Subcutaneous abdominal adipose tissue (tissue), 5 donors: ENCODE measurements around the gene PCDH8.

Experiments used
- H3K27ac ChIP-seq: one replicate; pipeline ENCODE4 v1.7.0; 2013; ENCODE audit warnings: low read depth, mild to moderate bottlenecking, inconsistent platforms, low read length, moderate library complexity
- H3K27me3 ChIP-seq, 5 donors: one replicate each; pipeline ENCODE4 v1.7.0; 2013; ENCODE audit warnings: low read length in 5 of 5, inconsistent platforms in 1 of 5; ENCODE audit not compliant: control insufficient read depth in 5 of 5, insufficient read depth in 4 of 5
- H3K36me3 ChIP-seq, 5 donors: one replicate each; pipeline ENCODE4 v1.7.0; 2013; ENCODE audit warnings: low read length in 5 of 5; ENCODE audit not compliant: control insufficient read depth in 5 of 5, insufficient read depth in 5 of 5
- H3K4me1 ChIP-seq, 5 donors: one replicate each; pipeline ENCODE4 v1.7.0; 2013; ENCODE audit warnings: low read length in 5 of 5, mild to moderate bottlenecking in 3 of 5, moderate library complexity in 1 of 5; ENCODE audit not compliant: control insufficient read depth in 5 of 5, insufficient read depth in 5 of 5
- H3K4me3 ChIP-seq, 5 donors: one replicate each; pipeline ENCODE4 v1.7.0; 2013; ENCODE audit warnings: low read length in 5 of 5, low read depth in 1 of 5
- H3K9ac ChIP-seq, 5 donors: one replicate each; pipeline ENCODE4 v1.7.0; 2013; ENCODE audit warnings: low read length in 5 of 5, mild to moderate bottlenecking in 4 of 5, moderate library complexity in 3 of 5
- H3K9me3 ChIP-seq, 5 donors: one replicate each; pipeline ENCODE4 v1.7.0; 2013; ENCODE audit warnings: low read length in 5 of 5; ENCODE audit not compliant: control insufficient read depth in 5 of 5
- donor health status: healthy.
- donor health status: healthy.
- donor health status: healthy.
- donor health status: healthy.
- donor health status: healthy.

Gene PCDH8

DNA sequence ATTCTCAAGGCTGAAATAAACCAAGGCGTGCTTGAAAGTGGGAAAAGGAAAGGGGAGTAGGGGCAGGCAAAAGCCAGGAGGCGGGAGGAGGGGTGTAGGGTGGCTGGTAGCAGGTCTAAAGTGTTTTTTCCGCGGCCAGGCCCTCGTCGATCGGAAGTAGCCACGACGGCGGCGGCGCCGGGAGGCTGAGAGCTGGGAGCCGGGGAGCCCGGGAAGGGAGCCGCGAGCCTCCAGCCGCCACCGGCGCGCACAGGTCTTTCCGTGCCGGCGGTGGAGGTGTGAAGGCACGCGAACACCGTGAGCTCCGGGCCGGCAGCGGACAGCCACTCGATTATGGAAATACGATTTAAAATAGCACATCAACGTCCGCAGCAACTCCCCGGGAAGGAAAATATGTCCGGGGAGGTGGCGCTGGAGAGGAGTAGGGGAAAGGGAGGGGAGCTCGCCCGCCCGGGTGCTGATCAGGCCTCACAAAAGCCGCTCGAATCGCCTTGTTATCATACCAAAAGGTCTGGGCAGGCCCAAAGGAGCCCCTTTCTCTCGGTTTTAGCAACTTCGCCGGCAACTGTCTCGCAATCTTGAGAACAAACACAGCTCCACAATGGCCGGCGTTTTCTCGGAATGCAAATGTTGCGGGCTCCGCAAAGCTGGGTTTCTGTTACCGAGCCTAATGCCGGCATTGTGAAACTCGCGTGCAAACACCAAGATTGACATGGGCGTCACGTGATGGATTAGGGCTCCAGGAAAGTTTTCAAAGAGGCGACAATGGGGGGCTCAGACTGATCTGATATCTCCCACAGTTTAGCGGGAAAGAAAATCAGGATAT lies 2.9 kb upstream of the PCDH8 start:
- Histone ChIP-seq H3K36me3 (no peaks in the 10 kb centered on the region), H3K4me1 (peaks cover 0 to 32% (median 26%) of the 10 kb centered on the region in 5 donors), H3K9me3 (peaks cover 0 to 6% (median 0%) of the 10 kb centered on the region in 5 donors), H3K9ac (peak overlapping the region in 3 of 5 donors; percentile 49 to 61 (median 59)), H3K27ac (no peak overlapping the region), H3K4me3 (peak overlapping the region; percentile 70 to 88 (median 82)), H3K27me3 (peaks cover 26 to 45% (median 39%) of the 10 kb centered on the region in 5 donors)

- Histone ChIP-seq H3K9ac (peak overlapping the region in 4 of 5 donors; percentile 42 to 64 (median 60)), H3K4me1 (peaks cover 0 to 40% (median 31%) of the 10 kb centered on the region in 5 donors), H3K27ac (no peak overlapping the region), H3K27me3 (peaks cover 32 to 46% (median 46%) of the 10 kb centered on the region in 5 donors), H3K4me3 (peak overlapping the region; percentile 70 to 88 (median 82)), H3K9me3 (peaks cover 0 to 6% (median 0%) of the 10 kb centered on the region in 5 donors), H3K36me3 (no peaks in the 10 kb centered on the region)
Observed at GRCh38 chr13:52850396-52851136, 2.1 kb upstream of the PCDH8 start.

- Histone ChIP-seq H3K36me3 (no peaks in the 10 kb centered on the region), H3K27me3 (peaks cover 38 to 52% (median 51%) of the 10 kb centered on the region in 5 donors), H3K4me1 (peaks cover 0 to 43% (median 31%) of the 10 kb centered on the region in 5 donors), H3K9me3 (peaks cover 0 to 6% (median 0%) of the 10 kb centered on the region in 5 donors), H3K27ac (no peak overlapping the region), H3K4me3 (peak overlapping the region in 4 of 5 donors; percentile 54 to 82 (median 76)), H3K9ac (no peak overlapping the region)
Observed at GRCh38 chr13:52850072-52850395, 1.6 kb upstream of the PCDH8 start.

DNA sequence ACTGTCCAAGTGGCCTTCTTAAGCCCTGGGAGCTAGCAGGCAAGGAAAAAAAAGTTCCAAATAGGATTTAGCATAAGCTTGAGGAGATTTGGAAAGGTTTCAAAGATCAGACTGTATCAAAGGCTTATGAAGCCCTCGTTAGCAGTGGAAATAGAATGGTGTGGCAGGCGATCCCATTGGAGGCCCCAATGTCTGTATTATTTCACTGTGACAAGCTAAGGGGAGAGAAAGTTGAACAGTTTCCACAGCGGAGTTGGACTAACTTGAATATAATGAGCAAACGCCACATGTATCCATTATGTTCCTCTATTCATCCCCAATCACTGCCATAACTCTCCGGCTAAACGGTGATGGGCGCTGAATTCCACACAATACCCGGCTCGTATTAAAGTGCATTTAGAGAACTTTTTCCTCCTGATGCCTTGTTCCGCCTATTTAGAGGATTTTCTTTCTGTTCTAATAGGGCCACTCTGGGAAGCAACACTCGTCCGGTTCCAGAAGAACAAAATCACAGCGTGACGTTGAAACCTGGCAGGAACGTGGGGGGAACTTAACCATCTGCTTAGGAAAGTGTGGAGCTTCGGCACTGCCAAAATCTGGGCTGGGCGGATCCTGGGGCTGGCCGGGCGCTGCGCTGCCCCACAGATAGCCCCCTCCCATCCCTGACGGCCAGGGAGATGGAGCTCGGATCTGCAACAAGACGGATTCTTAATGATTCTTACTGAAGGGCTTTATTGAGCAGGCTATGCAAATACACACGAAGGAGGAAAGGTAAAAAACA lies 1.0 kb upstream of the PCDH8 start:
- H3K4me3 ChIP-seq: no peak overlapping the region

DNA sequence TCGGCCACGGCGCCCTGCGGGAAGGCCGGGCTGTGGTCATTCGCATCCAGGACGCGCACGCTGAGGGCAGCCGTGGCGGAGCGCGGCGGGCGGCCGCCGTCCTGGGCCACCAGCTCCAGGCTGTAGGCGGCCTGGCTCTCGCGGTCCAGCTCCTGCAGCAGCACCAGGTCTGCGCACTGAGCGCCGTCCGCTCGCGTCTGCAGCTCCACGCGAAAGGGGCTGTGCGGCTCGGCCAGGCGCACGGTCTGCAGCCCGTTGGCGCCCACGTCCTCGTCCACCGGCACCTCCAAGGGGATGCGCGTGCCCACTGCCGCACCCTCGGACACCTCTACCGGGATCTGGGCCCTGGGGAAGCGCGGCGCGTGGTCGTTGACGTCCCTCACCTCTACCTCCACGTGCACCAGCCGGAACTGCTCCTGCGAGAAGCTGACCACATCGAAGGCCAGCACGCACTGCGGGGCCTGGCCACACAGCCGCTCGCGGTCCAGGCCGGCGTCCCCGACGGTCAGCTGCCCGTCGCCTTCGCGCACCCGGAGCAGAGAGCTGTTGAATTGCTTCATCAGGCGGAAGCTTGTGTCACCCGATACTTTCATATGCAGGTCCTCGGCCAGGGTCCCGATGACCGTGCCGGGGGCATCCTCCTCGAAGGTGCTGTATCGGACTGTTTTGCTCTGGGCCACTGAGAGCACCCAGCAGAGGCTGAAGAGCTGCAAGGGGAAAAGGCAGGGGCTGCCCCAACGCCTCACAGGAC lies 583 bp downstream of the PCDH8 start:
- Histone ChIP-seq H3K4me3 (no peak overlapping the region), H3K27ac (no peak overlapping the region), H3K4me1 (peaks cover 0 to 43% (median 31%) of the 10 kb centered on the region in 5 donors), H3K27me3 (peaks cover 46 to 64% (median 60%) of the 10 kb centered on the region in 5 donors), H3K9me3 (peaks cover 0 to 6% (median 0%) of the 10 kb centered on the region in 5 donors), H3K9ac (no peak overlapping the region), H3K36me3 (no peaks in the 10 kb centered on the region)

More for the DNA sequence above, 1.0 kb upstream of the PCDH8 start:
- Histone ChIP-seq H3K4me1 (peaks cover 0 to 43% (median 31%) of the 10 kb centered on the region in 5 donors), H3K27ac (no peak overlapping the region), H3K27me3 (peaks cover 43 to 57% (median 57%) of the 10 kb centered on the region in 5 donors), H3K9ac (no peak overlapping the region), H3K36me3 (no peaks in the 10 kb centered on the region), H3K9me3 (peaks cover 0 to 6% (median 0%) of the 10 kb centered on the region in 5 donors)

DNA sequence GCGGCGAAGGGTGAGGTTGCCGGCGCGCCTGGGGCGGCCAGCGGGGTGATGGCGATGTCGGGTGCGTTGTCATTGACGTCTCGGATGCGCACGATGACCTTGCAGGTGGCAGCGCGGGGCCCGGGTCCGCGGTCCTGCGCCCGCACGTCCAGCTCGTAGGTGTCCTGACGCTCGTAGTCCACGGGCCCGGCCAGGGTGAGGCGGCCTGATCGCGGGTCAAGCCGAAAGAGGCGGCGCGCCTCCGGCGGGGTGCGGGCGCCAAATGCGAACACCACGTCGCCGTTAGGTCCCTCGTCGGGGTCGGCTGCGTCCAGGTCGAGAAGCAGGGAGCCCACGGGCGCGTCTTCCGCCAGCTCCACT lies 1.1 kb downstream of the PCDH8 start:
- Histone ChIP-seq H3K27me3 (peaks cover 46 to 68% (median 66%) of the 10 kb centered on the region in 5 donors), H3K4me1 (peaks cover 0 to 43% (median 31%) of the 10 kb centered on the region in 5 donors), H3K36me3 (no peaks in the 10 kb centered on the region), H3K9ac (no peak overlapping the region), H3K27ac (no peak overlapping the region), H3K4me3 (peak overlapping the region in 2 of 5 donors; percentile 50 to 52), H3K9me3 (peaks cover 0 to 6% (median 0%) of the 10 kb centered on the region in 5 donors)

DNA sequence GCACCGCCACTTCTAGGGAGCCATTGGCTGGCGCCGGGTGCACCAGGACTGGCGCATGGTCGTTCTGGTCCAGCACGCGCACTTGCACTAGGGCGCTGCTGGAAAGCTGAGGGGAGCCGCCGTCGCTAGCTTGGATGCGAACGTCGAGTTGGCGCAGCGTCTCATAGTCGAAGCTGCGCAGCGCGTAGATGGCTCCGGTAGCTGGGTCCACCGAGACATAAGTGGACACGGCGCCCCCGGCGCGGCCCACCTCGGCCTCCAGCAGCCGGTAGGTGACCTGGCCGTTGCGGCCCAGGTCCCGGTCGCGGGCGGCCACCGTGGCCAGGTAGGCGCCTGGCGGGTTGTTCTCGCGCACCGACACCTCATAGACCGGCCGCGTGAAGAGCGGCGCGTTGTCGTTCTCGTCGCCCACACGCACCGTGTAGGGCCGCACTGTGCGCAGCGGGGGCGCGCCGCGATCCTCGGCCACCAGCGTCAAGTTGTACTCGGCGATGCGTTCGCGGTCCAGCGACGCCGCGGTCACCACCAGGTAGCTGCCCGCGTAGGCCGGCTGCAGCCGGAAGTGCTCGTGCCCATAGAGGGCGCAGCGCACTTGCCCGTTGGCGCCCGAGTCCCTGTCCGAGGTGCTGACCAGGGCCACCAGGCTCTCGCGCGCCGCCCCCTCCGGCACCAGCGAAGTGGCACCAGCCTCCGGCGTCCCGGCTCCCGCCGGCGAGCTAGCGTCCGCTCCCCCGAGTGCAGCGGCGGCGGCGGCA lies 1.7 kb downstream of the PCDH8 start:
- no peak overlapping the region for H3K27ac ChIP-seq

DNA sequence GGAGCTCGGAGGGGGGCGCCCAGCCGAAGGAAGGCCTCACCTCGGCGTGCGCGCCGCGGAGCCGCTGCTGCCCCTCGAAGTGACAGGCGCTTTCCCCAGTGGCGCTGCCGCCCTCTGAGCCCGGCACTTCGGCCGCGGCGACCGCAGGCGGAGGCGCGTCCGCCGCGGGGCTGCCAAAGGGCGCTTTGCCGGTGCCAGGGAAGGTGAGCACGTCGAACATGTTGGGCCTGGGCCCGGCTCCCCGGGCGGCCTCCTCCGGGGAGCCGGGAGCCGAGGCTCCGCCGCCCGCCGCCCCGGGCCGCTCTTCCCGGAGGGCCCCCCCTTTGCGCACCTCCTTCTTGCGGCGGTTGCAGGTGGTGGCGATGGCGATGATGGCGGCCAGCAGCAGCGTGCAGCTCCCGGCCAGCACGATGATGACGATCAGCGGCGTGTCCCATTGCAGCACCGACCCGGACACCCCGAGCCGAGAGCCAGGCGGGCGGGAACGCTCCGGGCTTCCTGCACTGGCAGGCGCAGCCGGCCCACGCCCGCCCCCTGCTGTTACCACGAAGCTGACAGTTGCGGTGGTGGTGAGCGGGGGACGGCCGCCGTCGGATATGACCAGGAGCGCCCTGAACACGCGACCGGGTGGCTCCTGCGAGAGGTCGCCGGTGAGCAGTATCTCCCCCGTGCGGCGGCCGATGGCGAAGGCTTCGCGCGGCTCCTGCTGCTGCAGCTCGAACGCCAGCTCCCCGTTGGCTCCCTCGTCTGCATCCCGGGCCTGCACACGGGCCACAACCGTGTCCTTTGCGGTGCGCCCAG lies 2.5 kb downstream of the PCDH8 start:
- H3K4me3 ChIP-seq: peak overlapping the region in 2 of 5 donors; percentile 50 to 52
- no peak overlapping the region for H3K27ac ChIP-seq
- H3K9me3 ChIP-seq: peaks cover 0 to 6% (median 0%) of the 10 kb centered on the region in 5 donors
- H3K4me1 ChIP-seq: peaks cover 0 to 31% (median 20%) of the 10 kb centered on the region in 5 donors
- peaks cover 46 to 71% (median 70%) of the 10 kb centered on the region in 5 donors for H3K27me3 ChIP-seq
- no peak overlapping the region for H3K9ac ChIP-seq
- no peaks in the 10 kb centered on the region for H3K36me3 ChIP-seq

More for the DNA sequence above, 1.7 kb downstream of the PCDH8 start:
- no peaks in the 10 kb centered on the region for H3K36me3 ChIP-seq
- H3K27me3 ChIP-seq: peaks cover 46 to 70% (median 67%) of the 10 kb centered on the region in 5 donors
- peaks cover 0 to 39% (median 27%) of the 10 kb centered on the region in 5 donors for H3K4me1 ChIP-seq
- H3K4me3 ChIP-seq: peak overlapping the region in 3 of 5 donors; percentile 22 to 52 (median 50)
- H3K9me3 ChIP-seq: peaks cover 0 to 6% (median 0%) of the 10 kb centered on the region in 5 donors
- H3K9ac ChIP-seq: no peak overlapping the region
